GM12874 (cell line): ENCODE results near the gene ATG13.

Source experiments
- TF ChIP-seq, protein P1 (sequence below): IDR thresholded peaks from 2 replicates; pipeline ENCODE4 v1.5.1; 2011; ENCODE audit warnings: low read depth, mild to moderate bottlenecking, control low read depth, low read length, moderate library complexity; ENCODE audit not compliant: insufficient read depth

The ATG13 gene

DNA sequence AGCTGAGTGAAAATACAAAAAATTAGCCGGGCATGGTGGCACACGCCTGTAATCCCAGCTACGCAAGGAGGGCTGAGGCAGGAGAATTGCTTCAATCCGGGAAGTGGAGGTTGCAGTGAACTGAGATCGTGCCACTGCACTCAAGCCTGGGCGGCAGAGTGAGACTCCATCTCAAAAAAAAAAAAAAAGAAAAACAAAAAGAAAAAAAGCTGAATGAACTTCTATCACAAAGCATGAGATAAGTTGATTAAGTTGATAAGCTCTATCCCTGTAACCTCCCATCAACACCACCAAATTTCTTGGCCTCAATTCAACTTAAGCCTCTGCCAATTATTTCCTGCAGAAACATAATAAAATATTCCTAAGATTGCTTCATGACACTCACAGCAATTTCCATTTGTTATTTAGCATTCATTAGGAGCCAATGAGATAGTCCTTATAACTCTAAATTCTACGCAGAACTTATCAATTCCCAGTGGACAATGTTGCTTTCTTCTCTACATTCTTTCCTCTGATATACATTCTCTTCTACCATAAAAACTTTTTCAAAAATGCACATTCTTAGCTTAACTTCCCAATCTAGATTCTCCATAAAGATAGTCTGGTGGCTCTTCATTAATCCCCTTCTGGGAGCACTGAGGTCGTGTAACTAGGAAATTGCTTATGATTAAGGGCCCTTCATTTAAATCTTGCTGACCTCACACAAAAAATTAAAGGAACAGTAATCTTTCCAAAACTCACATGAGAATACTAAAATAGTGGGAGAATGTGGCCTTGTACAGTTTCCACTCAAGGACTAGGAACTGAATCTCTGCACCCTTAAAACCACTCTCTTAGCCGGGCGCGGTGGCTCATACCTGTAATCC is 26.4 kb upstream of the ATG13 start:
- TF ChIP-seq, protein P1, sequence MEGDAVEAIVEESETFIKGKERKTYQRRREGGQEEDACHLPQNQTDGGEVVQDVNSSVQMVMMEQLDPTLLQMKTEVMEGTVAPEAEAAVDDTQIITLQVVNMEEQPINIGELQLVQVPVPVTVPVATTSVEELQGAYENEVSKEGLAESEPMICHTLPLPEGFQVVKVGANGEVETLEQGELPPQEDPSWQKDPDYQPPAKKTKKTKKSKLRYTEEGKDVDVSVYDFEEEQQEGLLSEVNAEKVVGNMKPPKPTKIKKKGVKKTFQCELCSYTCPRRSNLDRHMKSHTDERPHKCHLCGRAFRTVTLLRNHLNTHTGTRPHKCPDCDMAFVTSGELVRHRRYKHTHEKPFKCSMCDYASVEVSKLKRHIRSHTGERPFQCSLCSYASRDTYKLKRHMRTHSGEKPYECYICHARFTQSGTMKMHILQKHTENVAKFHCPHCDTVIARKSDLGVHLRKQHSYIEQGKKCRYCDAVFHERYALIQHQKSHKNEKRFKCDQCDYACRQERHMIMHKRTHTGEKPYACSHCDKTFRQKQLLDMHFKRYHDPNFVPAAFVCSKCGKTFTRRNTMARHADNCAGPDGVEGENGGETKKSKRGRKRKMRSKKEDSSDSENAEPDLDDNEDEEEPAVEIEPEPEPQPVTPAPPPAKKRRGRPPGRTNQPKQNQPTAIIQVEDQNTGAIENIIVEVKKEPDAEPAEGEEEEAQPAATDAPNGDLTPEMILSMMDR = no peak

- TF ChIP-seq, protein P1 = no peak
These were observed 23.6 kb upstream of the ATG13 start, which contains the start of gene AMBRA1 for GRCh38 chr11:46593550-46594373. Gene AMBRA1, minus strand, starts transcription at chr11:46594023. Its CDS starts 45,643 bp downstream, at chr11:46548380.

DNA sequence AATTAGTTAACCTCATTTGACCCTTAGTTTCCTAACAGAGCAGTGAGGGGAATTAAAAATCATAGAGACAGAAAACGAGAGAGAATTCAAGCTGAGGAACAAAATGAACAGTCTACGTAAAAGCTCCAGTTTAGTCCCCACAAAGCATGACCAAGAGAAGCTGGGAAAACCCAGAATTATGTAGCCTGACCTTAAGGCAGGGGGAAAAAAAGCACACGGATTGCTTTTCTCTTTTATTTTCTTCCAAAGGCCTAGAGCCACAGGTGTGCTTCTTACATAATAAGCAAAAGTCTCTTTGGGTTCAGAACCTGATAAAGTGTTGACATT is 23.0 kb upstream of the ATG13 start:
- TF ChIP-seq, protein P1 = no peak

- TF ChIP-seq, protein P1 = no peak
These were observed 22.6 kb upstream of the ATG13 start for GRCh38 chr11:46594785-46595184.

GRCh38 chr11:46597155-46597554 is 20.2 kb upstream of the ATG13 start:
- TF ChIP-seq, protein P1 = no peak

- TF ChIP-seq, protein P1 = no peak
These were observed 19.6 kb upstream of the ATG13 start for GRCh38 chr11:46597609-46598219.

DNA sequence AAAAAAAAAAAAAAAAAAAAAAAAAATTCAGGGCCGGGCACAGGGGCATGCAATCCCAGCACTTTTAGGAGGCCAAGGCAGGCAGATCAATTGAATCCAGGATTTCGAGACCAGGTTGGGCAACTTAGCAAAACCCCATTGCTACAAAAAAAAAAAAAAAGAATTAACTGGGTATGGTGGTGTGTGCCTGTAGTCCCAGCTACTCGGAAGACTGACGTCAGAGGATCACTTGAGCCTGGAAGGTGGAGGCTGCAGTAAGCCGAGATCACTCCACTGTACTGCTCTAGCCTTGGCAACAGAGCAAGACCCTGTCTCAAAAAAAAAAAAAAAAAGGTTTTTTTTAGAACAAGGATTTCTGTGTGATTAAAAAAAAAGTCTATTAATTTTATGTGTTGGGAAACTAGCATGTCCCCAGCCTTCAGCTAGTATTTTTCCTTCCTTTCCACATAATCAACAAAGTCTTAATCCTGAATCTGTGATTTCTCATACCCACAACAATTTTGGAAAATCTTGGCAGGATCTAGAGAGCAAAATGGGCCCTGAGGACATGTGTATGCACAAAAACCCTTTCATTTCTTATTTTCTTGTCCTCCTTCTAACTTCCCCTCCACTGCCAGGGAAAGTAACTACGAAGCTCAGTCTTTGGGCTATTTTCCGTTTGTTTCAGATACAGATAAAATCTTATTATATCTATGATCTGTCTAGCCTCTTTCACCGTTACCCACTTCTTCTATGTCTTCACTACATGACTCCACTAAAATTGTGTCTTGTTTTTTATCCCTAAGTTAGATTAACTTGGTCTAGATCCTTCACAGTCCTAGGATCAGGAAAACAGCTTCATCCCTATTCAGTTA is 17.8 kb upstream of the ATG13 start:
- TF ChIP-seq, protein P1 = no peak
